Panc1 (cell line): ENCODE measurements around the gene ATRN. TPM values are rescaled to one million over a fixed set of nuclear protein-coding genes. Genes with fewer than 3 reads are reported as not detected.

Experiments used
- ATAC-seq: fragments of 200-7000 bp; cut with Tn5 transposase; 2 replicates; pipeline ENCODE4 v1.9.1; 2020; ENCODE audit warnings: mild to moderate bottlenecking, moderate library complexity
- Bru-seq: library from RNA; stranded (reverse); fragments of 400-500 nt; gene quantifications from one replicate; lab custom pipeline; 2021; lab: Mats Ljungman, UMichigan
- BruChase-seq, 2 experiments: library from RNA; stranded (reverse); fragments of 400-500 nt; gene quantifications; one replicate each; lab custom pipeline; 2021; lab: Mats Ljungman, UMichigan
- BruUV-seq: library from RNA; stranded (reverse); fragments of 400-500 nt; replicated peaks from 2 replicates; lab custom pipeline; 2021; lab: Mats Ljungman, UMichigan
- CTCF ChIA-PET: fragments of 300-600 bp; sonication (Branson Sonifier 250); formaldehyde crosslinking; loops from one replicate; lab custom pipeline; 2022; ENCODE audit warnings: antibody characterized with exemption; lab: Charles Lee
- POLR2A ChIA-PET: fragments of 300-600 bp; sonication (Branson Sonifier 250); formaldehyde crosslinking; loops from one replicate; lab custom pipeline; 2022; ENCODE audit warnings: antibody characterized with exemption; lab: Charles Lee
- DNase-seq: peaks from one replicate; pipeline ENCODE4 v3.0.0-alpha.2; 2010; ENCODE audit warnings: low read depth, low spot score
- H3K27ac ChIP-seq: 2 replicates; pipeline ENCODE4 v1.5.1; 2011; ENCODE audit warnings: mild to moderate bottlenecking, low read length, inconsistent platforms
- H3K27me3 ChIP-seq: fragments of 200-500 bp; sonication (Bioruptor generic); 2 replicates; pipeline ENCODE4 v1.6.0; 2014; ENCODE audit warnings: low read length, inconsistent platforms; ENCODE audit not compliant: control insufficient read depth, insufficient read depth
- H3K36me3 ChIP-seq: fragments of 200-500 bp; sonication (Bioruptor generic); 2 replicates; pipeline ENCODE4 v1.5.1; 2014; ENCODE audit warnings: inconsistent platforms, mild to moderate bottlenecking, low read length, moderate library complexity; ENCODE audit not compliant: control insufficient read depth, insufficient read depth
- H3K4me1 ChIP-seq: 2 replicates; pipeline ENCODE4 v1.5.1; 2011; ENCODE audit warnings: inconsistent platforms, mild to moderate bottlenecking, low read length, moderate library complexity; ENCODE audit not compliant: control insufficient read depth, insufficient read depth
- H3K4me3 ChIP-seq, 2 experiments: 2 replicates each; pipeline ENCODE4 v1.5.1; 2011 to 2012; ENCODE audit warnings: low read depth in 2 of 2, low read length in 2 of 2, mild to moderate bottlenecking in 2 of 2, inconsistent platforms in 1 of 2, moderate library complexity in 1 of 2
- H3K9me3 ChIP-seq: fragments of 200-500 bp; sonication (Bioruptor generic); 2 replicates; pipeline ENCODE4 v1.5.1; 2014; ENCODE audit warnings: low read depth, mild to moderate bottlenecking, inconsistent platforms, low read length, moderate library complexity; ENCODE audit not compliant: control insufficient read depth, insufficient read depth
- CTCF ChIP-seq: fragments of 450-650 bp; IDR thresholded peaks from 2 replicates; pipeline ENCODE4 v1.5.1; 2017; ENCODE audit warnings: mild to moderate bottlenecking
- POLR2AphosphoS5 ChIP-seq: IDR thresholded peaks from 2 replicates; pipeline ENCODE4 v1.6.1; 2012; ENCODE audit warnings: mild to moderate bottlenecking, low read depth, low read length, moderate library complexity
- SIN3A ChIP-seq: IDR thresholded peaks from 2 replicates; pipeline ENCODE4 v1.6.1; 2012; ENCODE audit warnings: low read depth, mild to moderate bottlenecking, low read length, moderate library complexity, borderline replicate concordance; ENCODE audit not compliant: insufficient read depth
- TCF7L2 ChIP-seq: IDR thresholded peaks from 2 replicates; pipeline ENCODE4 v1.6.1; 2011; ENCODE audit warnings: mild to moderate bottlenecking, low read depth, low read length, inconsistent platforms
- in situ Hi-C: cut with HindIII; loops from 2 replicates; pipeline ENCODE4 v1.10.0; 2016; ENCODE audit warnings: low sequenced_read_pairs, low pct_unique_long_range_greater_than_20kb
- intact Hi-C: fragments of 100-400 bp; cut with micrococcal nuclease; formaldehyde crosslinking; loops from one replicate; pipeline ENCODE4 v1.10.0; 2022; ENCODE audit not compliant: unreplicated experiment
- long read RNA-seq: library from polyadenylated mRNA; unstranded; transcript quantifications from one replicate; pipeline ENCODE4 v2.0.0, GENCODE V29; 2021; ENCODE audit not compliant: unreplicated experiment
- polyA plus RNA-seq: library from polyadenylated mRNA; unstranded; fragments of >200 nt; gene quantifications from one replicate; pipeline ENCODE4 v1.2.1, GENCODE V29; 2012; ENCODE audit warnings: missing spikeins; ENCODE audit not compliant: insufficient read length
- total RNA-seq: library from RNA; stranded (reverse); gene quantifications from one replicate; pipeline ENCODE4 v1.2.1, GENCODE V29; 2021; ENCODE audit not compliant: unreplicated experiment
- TF ChIP-seq, protein P1 (sequence below), 2 experiments: IDR thresholded peaks; 2 replicates each; pipeline ENCODE4 v1.6.1; 2011 to 2012; ENCODE audit warnings: low read depth in 2 of 2, control low read depth in 1 of 2, low read length in 1 of 2, mild to moderate bottlenecking in 1 of 2, moderate library complexity in 1 of 2; ENCODE audit not compliant: insufficient read depth in 1 of 2

ATRN gene
- 33.8 TPM for total RNA-seq
- 22.9 TPM for polyA plus RNA-seq
- Bru-seq, nascent RNA = percentile 72 among the genes with signal in this experiment
- percentile 65 among the genes with signal in this experiment for BruChase-seq, experiment 1, labeled RNA remaining after a 2-hour chase
- BruChase-seq, experiment 2, labeled RNA remaining after a 6-hour chase = percentile 73 among the genes with signal in this experiment
- long read RNA-seq, transcript ATRN-202 (25 exons, 3,921 nt) = major isoform, 6 of 47 reads
- long read RNA-seq, partial matches to known transcripts = 4 of 47 reads
- long read RNA-seq, other reads (novel, unspliced or antisense) = 37 of 47 reads

GRCh38 chr20:3470627-3471396, at the start of gene ATRN:
Gene ATRN, plus strand, starts transcription at chr20:3471018. Its CDS starts 90 bp downstream, at chr20:3471108.
- in situ Hi-C loops (no loop called here), intact Hi-C loops (no loop called here)
- DNase-seq (peak; percentile 15), ATAC-seq (peak; percentile 98)
- Histone ChIP-seq H3K4me3 (peak within 1 kb of the TSS; percentile 61 to 89), H3K4me1 (peaks cover 11% of the 10 kb centered on the region), H3K36me3 (peaks cover 3% of the 10 kb centered on the region; the same call in 1 of the 2 replicates), H3K9me3 (no peaks in the 10 kb centered on the region), H3K27me3 (no peaks in the 10 kb centered on the region; the same call in 1 of the 2 replicates), H3K27ac (peak within 1 kb of the TSS; percentile 90)
- ChIA-PET POLR2A (interaction anchor here (0.6 kb wide), 2 partner anchors 84 to 401 kb away, joined by 7 to 8 read pairs; no protein-coding TSS in a partner anchor), CTCF (interaction anchor here (0.6 kb wide), 1 partner anchor 37 kb away, joined by 3 read pairs; no protein-coding TSS in a partner anchor)
- peak; percentile 72 for TF ChIP-seq POLR2AphosphoS5
- peak; percentile 92; the same call in 1 of the 2 replicates for TF ChIP-seq SIN3A
- TF ChIP-seq CTCF = no peak
- TF ChIP-seq, protein P1, sequence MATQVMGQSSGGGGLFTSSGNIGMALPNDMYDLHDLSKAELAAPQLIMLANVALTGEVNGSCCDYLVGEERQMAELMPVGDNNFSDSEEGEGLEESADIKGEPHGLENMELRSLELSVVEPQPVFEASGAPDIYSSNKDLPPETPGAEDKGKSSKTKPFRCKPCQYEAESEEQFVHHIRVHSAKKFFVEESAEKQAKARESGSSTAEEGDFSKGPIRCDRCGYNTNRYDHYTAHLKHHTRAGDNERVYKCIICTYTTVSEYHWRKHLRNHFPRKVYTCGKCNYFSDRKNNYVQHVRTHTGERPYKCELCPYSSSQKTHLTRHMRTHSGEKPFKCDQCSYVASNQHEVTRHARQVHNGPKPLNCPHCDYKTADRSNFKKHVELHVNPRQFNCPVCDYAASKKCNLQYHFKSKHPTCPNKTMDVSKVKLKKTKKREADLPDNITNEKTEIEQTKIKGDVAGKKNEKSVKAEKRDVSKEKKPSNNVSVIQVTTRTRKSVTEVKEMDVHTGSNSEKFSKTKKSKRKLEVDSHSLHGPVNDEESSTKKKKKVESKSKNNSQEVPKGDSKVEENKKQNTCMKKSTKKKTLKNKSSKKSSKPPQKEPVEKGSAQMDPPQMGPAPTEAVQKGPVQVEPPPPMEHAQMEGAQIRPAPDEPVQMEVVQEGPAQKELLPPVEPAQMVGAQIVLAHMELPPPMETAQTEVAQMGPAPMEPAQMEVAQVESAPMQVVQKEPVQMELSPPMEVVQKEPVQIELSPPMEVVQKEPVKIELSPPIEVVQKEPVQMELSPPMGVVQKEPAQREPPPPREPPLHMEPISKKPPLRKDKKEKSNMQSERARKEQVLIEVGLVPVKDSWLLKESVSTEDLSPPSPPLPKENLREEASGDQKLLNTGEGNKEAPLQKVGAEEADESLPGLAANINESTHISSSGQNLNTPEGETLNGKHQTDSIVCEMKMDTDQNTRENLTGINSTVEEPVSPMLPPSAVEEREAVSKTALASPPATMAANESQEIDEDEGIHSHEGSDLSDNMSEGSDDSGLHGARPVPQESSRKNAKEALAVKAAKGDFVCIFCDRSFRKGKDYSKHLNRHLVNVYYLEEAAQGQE (IDR thresholded peaks at IDR 0.05; ENCODE audit: insufficient read depth in 1 of 2, low read depth in 2 of 2, low read length in 1 of 2) = 0 out of 4 replicates have a peak, but pooled peaks of 1 of the 2 experiments have one; percentile 62
- peak; percentile 22; the same call in 1 of the 2 replicates for TF ChIP-seq TCF7L2
- no TSS peak for BruUV-seq

- H3K9me3 ChIP-seq = no peaks in the 10 kb centered on the region
- 0 out of 2 replicates have a peak overlapping the region, but pooled peaks have one; percentile 26 for H3K27ac ChIP-seq
- POLR2A ChIA-PET = interaction anchor here (0.6 kb wide), 1 partner anchor 418 kb away, joined by 3 read pairs; no protein-coding TSS in a partner anchor
- BruUV-seq = no TSS peak
- no peaks in the 10 kb centered on the region for H3K4me1 ChIP-seq
- no peak for TF ChIP-seq SIN3A
- no peak for TF ChIP-seq POLR2AphosphoS5
- TF ChIP-seq CTCF = no peak
- TF ChIP-seq TCF7L2 = no peak
- TF ChIP-seq, protein P1 (IDR thresholded peaks at IDR 0.05; ENCODE audit: insufficient read depth in 1 of 2, low read depth in 2 of 2, low read length in 1 of 2) = no peak
- H3K4me3 ChIP-seq = 0 out of 4 replicates have a peak overlapping the region, but pooled peaks of 1 of the 2 experiments have one; percentile 7
- no peaks in the 10 kb centered on the region for H3K36me3 ChIP-seq
- ATAC-seq (no peak), DNase-seq (no peak)
- CTCF ChIA-PET = no interaction called here
- no peaks in the 10 kb centered on the region for H3K27me3 ChIP-seq
- intact Hi-C loops = no loop called here
- in situ Hi-C loops = no loop called here
Observed at GRCh38 chr20:3421985-3422384, 48.8 kb upstream of the ATRN start.
